K562 (cell line): ENCODE results near the gene DNAJC11. TPM values are rescaled to one million over a fixed set of nuclear protein-coding genes. Genes with fewer than 3 reads are reported as not detected.

ENCODE experiments used
- ATAC-seq: fragments of 200-7000 bp; cut with Tn5 transposase; 3 replicates; pipeline ENCODE4 v1.9.1; 2020; ENCODE audit warnings: moderate library complexity
- BruUV-seq: library from RNA; stranded (reverse); fragments of 400-500 nt; replicated peaks from 2 replicates; lab custom pipeline; 2021; lab: Mats Ljungman, UMichigan
- CTCF ChIA-PET: fragments of 300-600 bp; formaldehyde crosslinking; extraction: SDS; loops from one replicate; lab custom pipeline; 2021; ENCODE audit warnings: low intra/inter-chr PET ratio; lab: Yijun Ruan, JAX
- POLR2A ChIA-PET: fragments of 300-600, 350-650 bp; sonication (Branson Sonifier 250); formaldehyde crosslinking; extraction: SDS; loops from one replicate; lab custom pipeline; 2021; ENCODE audit warnings: antibody characterized with exemption, inconsistent platforms; lab: Yijun Ruan, JAX
- DNase-seq, 4 experiments: peaks; one replicate each; pipeline versions ENCODE4 v3.0.0 to v3.0.0-alpha.2; 2011 to 2018; ENCODE audit warnings: low spot score in 3 of 4, mixed read lengths in 3 of 4; ENCODE audit errors: extremely low read depth in 1 of 4
- FAIRE-seq: peaks from 2 replicates; lab custom pipeline; 2011; peaks lifted over from hg19 to GRCh38; lab: Jason Lieb, UNC
- H2AFZ ChIP-seq: 2 replicates; pipeline ENCODE4 v1.6.0; 2011; ENCODE audit warnings: low read depth, low read length, control low read depth, inconsistent platforms
- H3K27ac ChIP-seq: fragments of 200-600 bp; 3 replicates; pipeline ENCODE4 v1.8.0; 2011; ENCODE audit warnings: low read depth, mild to moderate bottlenecking, control low read depth, inconsistent platforms, low read length, moderate library complexity, mixed read lengths; ENCODE audit errors: extremely low read depth
- H3K27me3 ChIP-seq, 2 experiments: fragments of 300-600 bp in 1 of 2; 2 replicates in 1 of 2; 3 replicates in 1 of 2; pipeline versions ENCODE4 v1.6.0 to v1.8.0; 2011; ENCODE audit warnings: inconsistent platforms in 2 of 2, low read length in 2 of 2, mild to moderate bottlenecking in 1 of 2, mixed read lengths in 1 of 2, moderate library complexity in 1 of 2; ENCODE audit not compliant: control insufficient read depth in 2 of 2, insufficient read depth in 2 of 2
- H3K36me3 ChIP-seq: fragments of 300-600 bp; 3 replicates; pipeline ENCODE4 v1.8.0; 2011; ENCODE audit warnings: mild to moderate bottlenecking, low read length, inconsistent platforms; ENCODE audit not compliant: control insufficient read depth, insufficient read depth
- H3K4me1 ChIP-seq, 2 experiments: fragments of 200-600 bp in 1 of 2; replicated peaks in 1 of 2; 2 replicates in 1 of 2; 3 replicates in 1 of 2; pipeline versions ENCODE4 v1.5.1 to v1.8.0; 2011; ENCODE audit warnings: inconsistent platforms in 2 of 2, low read length in 2 of 2, mild to moderate bottlenecking in 1 of 2, mixed read lengths in 1 of 2, moderate library complexity in 1 of 2; ENCODE audit not compliant: control insufficient read depth in 2 of 2, insufficient read depth in 2 of 2
- H3K4me2 ChIP-seq: 2 replicates; pipeline ENCODE4 v1.6.1; 2011; ENCODE audit warnings: low read length, control low read depth, inconsistent platforms, mixed read lengths; ENCODE audit not compliant: insufficient read depth
- H3K4me3 ChIP-seq: fragments of 200-600 bp; sonication (generic), shearing (Covaris generic); 2 replicates; pipeline ENCODE4 v1.5.1; 2016; ENCODE audit warnings: control low read depth, inconsistent platforms
- H3K79me2 ChIP-seq: fragments of 200-600 bp; 3 replicates; pipeline ENCODE4 v1.8.0; 2011; ENCODE audit warnings: low read length, inconsistent platforms; ENCODE audit not compliant: control insufficient read depth, insufficient read depth
- H3K9ac ChIP-seq, 2 experiments: 2 replicates each; pipeline versions ENCODE4 v1.6.0 to v1.6.1; 2011; ENCODE audit warnings: low read depth in 2 of 2, low read length in 2 of 2, control low read depth in 1 of 2, inconsistent platforms in 1 of 2, mild to moderate bottlenecking in 1 of 2, mixed read lengths in 1 of 2; ENCODE audit not compliant: insufficient read depth in 1 of 2
- H3K9me1 ChIP-seq: one replicate; pipeline ENCODE4 v1.6.0; 2011; ENCODE audit warnings: inconsistent platforms, mild to moderate bottlenecking, low read length, moderate library complexity; ENCODE audit not compliant: control insufficient read depth, insufficient read depth
- H3K9me3 ChIP-seq: replicated peaks from 2 replicates; pipeline ENCODE4 v1.5.1; 2011; ENCODE audit warnings: low read depth, low read length, inconsistent platforms; ENCODE audit not compliant: control insufficient read depth, insufficient read depth
- H4K20me1 ChIP-seq: replicated peaks from 2 replicates; pipeline ENCODE4 v1.6.1; 2011; ENCODE audit warnings: low read length, inconsistent platforms, mixed read lengths; ENCODE audit not compliant: control insufficient read depth, insufficient read depth
- BACH1 ChIP-seq: fragments of 200-800 bp; sonication (Bioruptor generic); IDR thresholded peaks from 2 replicates; pipeline ENCODE4 v1.6.1; 2016; ENCODE audit warnings: missing genetic modification characterization, missing compliant biosample characterization
- BRCA1 ChIP-seq, 2 experiments: fragments of 450-650 bp in 1 of 2; sonication (generic) in 1 of 2; formaldehyde crosslinking in 1 of 2; IDR thresholded peaks; 2 replicates each; pipeline versions ENCODE4 v1.5.0 to v1.6.1; 2017 to 2020; ENCODE audit warnings: mild to moderate bottlenecking in 1 of 2, missing genetic modification reagents in 1 of 2
- HMGN3 ChIP-seq: IDR thresholded peaks from 2 replicates; pipeline ENCODE4 v1.6.1; 2011; ENCODE audit warnings: borderline replicate concordance, low read depth, mild to moderate bottlenecking, mixed read lengths, low read length; ENCODE audit not compliant: insufficient read length; ENCODE audit errors: extremely low read depth
- JUNB ChIP-seq: fragments of 450-650 bp; formaldehyde crosslinking; conservative IDR thresholded peaks from 2 replicates; pipeline ENCODE4 v1.4.0; 2020; ENCODE audit warnings: mild to moderate bottlenecking
- LCOR ChIP-seq: sonication (generic); formaldehyde crosslinking; IDR thresholded peaks from 2 replicates; pipeline ENCODE4 v1.8.0; 2022; ENCODE audit warnings: mild to moderate bottlenecking, missing genetic modification reagents
- NFIX ChIP-seq: fragments of 250-450 bp; sonication (Bioruptor Pico); IDR thresholded peaks from 2 replicates; pipeline ENCODE4 v1.4.0; 2020; ENCODE audit warnings: low read depth, mild to moderate bottlenecking, moderate library complexity
- PHB ChIP-seq: fragments of 250-450 bp; sonication (Bioruptor Pico); IDR thresholded peaks from 2 replicates; pipeline ENCODE4 v1.5.0; 2021
- TOE1 ChIP-seq, 2 experiments: fragments of 450-650 bp in 1 of 2; sonication (generic) in 1 of 2; formaldehyde crosslinking in 1 of 2; IDR thresholded peaks; 2 replicates each; pipeline versions ENCODE4 v1.7.1 to v1.8.0; 2016 to 2022; ENCODE audit warnings: borderline replicate concordance in 2 of 2, mild to moderate bottlenecking in 2 of 2, antibody characterized with exemption in 1 of 2, inconsistent platforms in 1 of 2, low read depth in 1 of 2, missing genetic modification reagents in 1 of 2, moderate library complexity in 1 of 2
- ZBTB9 ChIP-seq: fragments of 450-650 bp; formaldehyde crosslinking; IDR thresholded peaks from 2 replicates; pipeline ENCODE4 v1.4.0; 2020; ENCODE audit warnings: mild to moderate bottlenecking, moderate library complexity
- ZNF212 ChIP-seq: fragments of 450-650 bp; formaldehyde crosslinking; IDR thresholded peaks from 2 replicates; pipeline ENCODE4 v1.4.0; 2020; ENCODE audit warnings: mild to moderate bottlenecking
- ZNF239 ChIP-seq: fragments of 250-450 bp; sonication (Bioruptor Pico); IDR thresholded peaks from 2 replicates; pipeline ENCODE4 v1.4.0; 2020; ENCODE audit warnings: mild to moderate bottlenecking
- ZNF253 ChIP-seq: fragments of 250-450 bp; sonication (Bioruptor Pico); conservative IDR thresholded peaks from 2 replicates; pipeline ENCODE4 v1.6.1; 2021; ENCODE audit warnings: mild to moderate bottlenecking
- ZNF586 ChIP-seq: fragments of 450-650 bp; formaldehyde crosslinking; conservative IDR thresholded peaks from 2 replicates; pipeline ENCODE4 v1.4.0; 2020; ENCODE audit warnings: mild to moderate bottlenecking, moderate library complexity
- WGBS: fragments of 100-300 bp; shearing (Covaris generic); methylation state at CpG from one replicate; pipeline ENCODE4 v1.1.6; 2016; ENCODE audit warnings: low coverage, mixed read lengths; ENCODE audit not compliant: insufficient coverage; ENCODE audit errors: missing lambda C conversion rate; 5-methylcytosine and 5-hydroxymethylcytosine counted together
- in situ Hi-C: fragments of 300-500 bp; cut with MboI; formaldehyde crosslinking; loops from 4 replicates; pipeline ENCODE4 v1.15.0; 2018; ENCODE audit warnings: inconsistent platforms, mixed read lengths
- intact Hi-C: fragments of 100-400 bp; cut with micrococcal nuclease; formaldehyde crosslinking; loops from 2 replicates; pipeline ENCODE4 v1.14.2; 2022
- polyA plus RNA-seq, 8 experiments: library from polyadenylated mRNA; depleted of rRNA in 4 of 8; stranded (reverse) in 5 of 8; unstranded in 3 of 8; fragments of >200 nt; fragmentation: Nextera tagmentation in 2 of 8; fragmentation: Illumina TruSeq in 1 of 8; extraction: Ambion mirVana in 2 of 8; extraction: Trizol in 1 of 8; gene quantifications; 2 replicates each; pipeline versions ENCODE4 v1.2.1 to v1.2.3, GENCODE V29; 2011 to 2014; ENCODE audit warnings: inconsistent platforms in 1 of 8, missing spikeins in 1 of 8
- total RNA-seq, 7 experiments: library from RNA; depleted of rRNA in 6 of 7; stranded (reverse); fragments of >200 nt in 6 of 7; fragmentation: Illumina TruSeq in 2 of 7; extraction: Trizol in 2 of 7; gene quantifications; 2 replicates each; pipeline versions ENCODE4 v1.2.1 to v1.2.3, GENCODE V29; 2011 to 2021; ENCODE audit warnings: low replicate concordance in 1 of 7
- TF ChIP-seq, protein P1 (sequence below): fragments of 250-450 bp; sonication (Bioruptor Pico); IDR thresholded peaks from 2 replicates; pipeline ENCODE4 v1.8.0; 2022; ENCODE audit warnings: moderate library complexity, mild to moderate bottlenecking, inconsistent platforms

Gene DNAJC11
- total and polyA plus RNA-seq, 9 of the 15 experiments (the other 6 are each of a cell fraction or from before 2014, with no cell fraction given) = 14.1 to 123 (median 76.6) TPM

- DNase-seq = no peak
- no peak for TF ChIP-seq JUNB
- TF ChIP-seq, protein P1, sequence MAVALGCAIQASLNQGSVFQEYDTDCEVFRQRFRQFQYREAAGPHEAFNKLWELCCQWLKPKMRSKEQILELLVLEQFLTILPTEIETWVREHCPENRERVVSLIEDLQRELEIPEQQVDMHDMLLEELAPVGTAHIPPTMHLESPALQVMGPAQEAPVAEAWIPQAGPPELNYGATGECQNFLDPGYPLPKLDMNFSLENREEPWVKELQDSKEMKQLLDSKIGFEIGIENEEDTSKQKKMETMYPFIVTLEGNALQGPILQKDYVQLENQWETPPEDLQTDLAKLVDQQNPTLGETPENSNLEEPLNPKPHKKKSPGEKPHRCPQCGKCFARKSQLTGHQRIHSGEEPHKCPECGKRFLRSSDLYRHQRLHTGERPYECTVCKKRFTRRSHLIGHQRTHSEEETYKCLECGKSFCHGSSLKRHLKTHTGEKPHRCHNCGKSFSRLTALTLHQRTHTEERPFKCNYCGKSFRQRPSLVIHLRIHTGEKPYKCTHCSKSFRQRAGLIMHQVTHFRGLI (CRISPR knock-in tag) = no peak
- TF ChIP-seq PHB (CRISPR knock-in tag) = no peak
- no peak for TF ChIP-seq ZNF239 (CRISPR knock-in tag)
- no peak for TF ChIP-seq ZBTB9 (CRISPR knock-in tag)
- no peak for TF ChIP-seq ZNF253 (CRISPR knock-in tag)
- TF ChIP-seq ZNF212 (CRISPR knock-in tag) = no peak
- TF ChIP-seq NFIX = no peak
- TF ChIP-seq ZNF586 (CRISPR knock-in tag) = no peak
- TF ChIP-seq TOE1 (IDR thresholded peaks at IDR 0.05; ENCODE audit: borderline replicate concordance) = no peak
- TF ChIP-seq TOE1 (CRISPR knock-in tag; IDR thresholded peaks at IDR 0.05; ENCODE audit: borderline replicate concordance, low read depth) = no peak
- TF ChIP-seq BACH1 (tag) = no peak
- no peak for TF ChIP-seq LCOR
- TF ChIP-seq HMGN3 = no peak
- no peak for TF ChIP-seq BRCA1 (IDR thresholded peaks at IDR 0.05)
- TF ChIP-seq BRCA1 (CRISPR knock-in tag; IDR thresholded peaks at IDR 0.05) = no peak
- CTCF ChIA-PET = no interaction called here
- in situ Hi-C loops = no loop called here
- H3K9me3 ChIP-seq = no peaks in the 10 kb centered on the region
- FAIRE-seq = no peak
- no peaks in the 10 kb centered on the region for H3K27me3 ChIP-seq
- H3K79me2 ChIP-seq = peaks cover 4% of the 10 kb centered on the region; the same call in 2 of the 3 replicates
- H4K20me1 ChIP-seq = no peaks in the 10 kb centered on the region
- no peak overlapping the region for H2AFZ ChIP-seq
- BruUV-seq = no TSS peak
- POLR2A ChIA-PET = interaction anchor here (1.1 kb wide), 1 partner anchor 15 kb away, joined by 3 read pairs; no protein-coding TSS in a partner anchor
- no peak overlapping the region for H3K27ac ChIP-seq
- no peaks in the 10 kb centered on the region for H3K9me1 ChIP-seq
- 98% methylated on average over 6 of the region's 6 CpGs for WGBS
- intact Hi-C loops = no loop called here
- ATAC-seq = no peak
- H3K9ac ChIP-seq = peak overlapping the region in 1 of 2 experiments; percentile 80; a peak in 2 of 4 replicates
- no peaks in the 10 kb centered on the region for H3K4me1 ChIP-seq
- no peak overlapping the region for H3K4me2 ChIP-seq
- no peak overlapping the region for H3K4me3 ChIP-seq
- peaks cover 72% of the 10 kb centered on the region for H3K36me3 ChIP-seq
Measured at GRCh38 chr1:6657138-6657537, 44.5 kb downstream of the DNAJC11 start.
